22Rv1 (cell line): ENCODE results near the gene GPN1.

ENCODE experiments used
- H3K27ac ChIP-seq: fragments of 450-650 bp; 2 replicates; pipeline ENCODE4 v1.5.1; 2017
- CTCF ChIP-seq: fragments of 450-650 bp; IDR thresholded peaks from 2 replicates; pipeline ENCODE4 v1.5.1; 2017; ENCODE audit warnings: mild to moderate bottlenecking
- ZFX ChIP-seq: fragments of 450-650 bp; IDR thresholded peaks from 2 replicates; pipeline ENCODE4 v1.6.1; 2017; ENCODE audit warnings: antibody characterized with exemption, borderline replicate concordance

The GPN1 gene

GRCh38 chr2:27634291-27634690, 5.4 kb downstream of the GPN1 start:
- no peak overlapping the region for H3K27ac ChIP-seq
- no peak for TF ChIP-seq ZFX

- H3K27ac ChIP-seq = no peak overlapping the region
- no peak for TF ChIP-seq CTCF
- no peak for TF ChIP-seq ZFX
These were observed 7.9 kb downstream of the GPN1 start for GRCh38 chr2:27636766-27637165.

- no peak for TF ChIP-seq ZFX
- TF ChIP-seq CTCF = no peak
- no peak overlapping the region for H3K27ac ChIP-seq
These were observed 9.3 kb downstream of the GPN1 start for GRCh38 chr2:27638037-27638637.

GRCh38 chr2:27638709-27639108, 9.9 kb downstream of the GPN1 start:
- TF ChIP-seq ZFX = no peak
- H3K27ac ChIP-seq = no peak overlapping the region

GRCh38 chr2:27640722-27641245, 11.9 kb downstream of the GPN1 start:
- TF ChIP-seq ZFX (no peak), CTCF (no peak)
- no peak overlapping the region for H3K27ac ChIP-seq

GRCh38 chr2:27645197-27645596, 16.3 kb downstream of the GPN1 start:
- H3K27ac ChIP-seq = no peak overlapping the region
- no peak for TF ChIP-seq ZFX

GRCh38 chr2:27647289-27647688, 18.4 kb downstream of the GPN1 start:
- no peak overlapping the region for H3K27ac ChIP-seq
- TF ChIP-seq ZFX (no peak), CTCF (no peak)

- no peak overlapping the region for H3K27ac ChIP-seq
- TF ChIP-seq CTCF = no peak
- TF ChIP-seq ZFX = no peak
These were observed 18.9 kb downstream of the GPN1 start for GRCh38 chr2:27647737-27648136.

- H3K27ac ChIP-seq = no peak overlapping the region
- no peak for TF ChIP-seq CTCF
- no peak for TF ChIP-seq ZFX
These were observed 22.2 kb downstream of the GPN1 start for GRCh38 chr2:27651056-27651455.
